ENCODE measurements around the gene TMC8. TPM values are rescaled to one million over a fixed set of nuclear protein-coding genes. Genes with fewer than 3 reads are reported as not detected.

The TMC8 gene
- total RNA-seq, 1 donor from 2014 or later = 1.2 TPM

GRCh38 chr17:78180083-78180482 is 49.5 kb downstream of the TMC8 start:
- Mint-ChIP-seq H3K36me3 (peaks cover 22% of the 10 kb centered on the region), H3K4me3 (no peak overlapping the region), H3K27ac (no peak overlapping the region)

GRCh38 chr17:78180508-78180907 is 49.9 kb downstream of the TMC8 start:
- Mint-ChIP-seq H3K27me3 (ENCODE audit: low read depth) (no peaks in the 10 kb centered on the region), H3K9me3 (no peaks in the 10 kb centered on the region), H3K27ac (no peak overlapping the region), H3K4me1 (peaks cover 16% of the 10 kb centered on the region), H3K36me3 (peaks cover 22% of the 10 kb centered on the region), H3K4me3 (no peak overlapping the region)
- no peak for TF ChIP-seq CTCF (IDR thresholded peaks at IDR 0.05; ENCODE audit: unreplicated experiment)
- DNase-seq (ENCODE audit: low spot score in 2 of 2, unreplicated experiment in 2 of 2) = no peak

More at GRCh38 chr17:78180083-78180482, 49.5 kb downstream of the TMC8 start:
- Mint-ChIP-seq H3K27me3 (ENCODE audit: low read depth) (no peaks in the 10 kb centered on the region), H3K4me1 (peaks cover 12% of the 10 kb centered on the region), H3K9me3 (no peaks in the 10 kb centered on the region)
- no peak for TF ChIP-seq CTCF (IDR thresholded peaks at IDR 0.05; ENCODE audit: unreplicated experiment)
- no peak for DNase-seq (ENCODE audit: low spot score in 2 of 2, unreplicated experiment in 2 of 2)

GRCh38 chr17:78182504-78182903 is 51.9 kb downstream of the TMC8 start:
- Mint-ChIP-seq H3K4me3 (no peak overlapping the region), H3K27me3 (ENCODE audit: low read depth) (no peaks in the 10 kb centered on the region), H3K36me3 (peaks cover 22% of the 10 kb centered on the region)

GRCh38 chr17:78183916-78184315 is 53.3 kb downstream of the TMC8 start:
- Mint-ChIP-seq H3K27me3 (ENCODE audit: low read depth) (no peaks in the 10 kb centered on the region), H3K27ac (no peak overlapping the region), H3K4me3 (no peak overlapping the region), H3K9me3 (no peaks in the 10 kb centered on the region), H3K36me3 (peaks cover 19% of the 10 kb centered on the region), H3K4me1 (peaks cover 20% of the 10 kb centered on the region)
- no peak for DNase-seq (ENCODE audit: low spot score in 2 of 2, unreplicated experiment in 2 of 2)
- no peak for TF ChIP-seq CTCF (IDR thresholded peaks at IDR 0.05; ENCODE audit: unreplicated experiment)

More at GRCh38 chr17:78182504-78182903, 51.9 kb downstream of the TMC8 start:
- Mint-ChIP-seq H3K4me1 (peaks cover 17% of the 10 kb centered on the region), H3K27ac (no peak overlapping the region), H3K9me3 (no peaks in the 10 kb centered on the region)
- no peak for TF ChIP-seq CTCF (IDR thresholded peaks at IDR 0.05; ENCODE audit: unreplicated experiment)
- DNase-seq (ENCODE audit: low spot score in 2 of 2, unreplicated experiment in 2 of 2) = no peak

GRCh38 chr17:78184351-78184750 is 53.8 kb downstream of the TMC8 start:
- Mint-ChIP-seq H3K36me3 (peaks cover 15% of the 10 kb centered on the region), H3K27ac (no peak overlapping the region), H3K4me1 (peaks cover 20% of the 10 kb centered on the region), H3K9me3 (no peaks in the 10 kb centered on the region), H3K4me3 (no peak overlapping the region), H3K27me3 (ENCODE audit: low read depth) (no peaks in the 10 kb centered on the region)
- DNase-seq (ENCODE audit: low spot score in 2 of 2, unreplicated experiment in 2 of 2) = no peak
- TF ChIP-seq CTCF (IDR thresholded peaks at IDR 0.05; ENCODE audit: unreplicated experiment) = no peak

- Mint-ChIP-seq H3K4me3 (peak overlapping the region; percentile 81), H3K4me1 (peaks cover 20% of the 10 kb centered on the region)
- no peak for TF ChIP-seq CTCF (IDR thresholded peaks at IDR 0.05; ENCODE audit: unreplicated experiment)
Observed at GRCh38 chr17:78184868-78185267, 54.3 kb downstream of the TMC8 start.

More at GRCh38 chr17:78184868-78185267, 54.3 kb downstream of the TMC8 start:
- Mint-ChIP-seq H3K9me3 (no peaks in the 10 kb centered on the region), H3K36me3 (peaks cover 14% of the 10 kb centered on the region), H3K27ac (no peak overlapping the region), H3K27me3 (ENCODE audit: low read depth) (no peaks in the 10 kb centered on the region)
- no peak for DNase-seq (ENCODE audit: low spot score in 2 of 2, unreplicated experiment in 2 of 2)
